GM19395 (cell line): ENCODE data around the gene RNF125.

Source experiments
- ATAC-seq: cut with Tn5 transposase; IDR thresholded peaks from one replicate; pipeline ENCODE4 v1.9.1; 2021; ENCODE audit warnings: mild to moderate bottlenecking, moderate library complexity; ENCODE audit not compliant: unreplicated experiment

RNF125 gene

DNA sequence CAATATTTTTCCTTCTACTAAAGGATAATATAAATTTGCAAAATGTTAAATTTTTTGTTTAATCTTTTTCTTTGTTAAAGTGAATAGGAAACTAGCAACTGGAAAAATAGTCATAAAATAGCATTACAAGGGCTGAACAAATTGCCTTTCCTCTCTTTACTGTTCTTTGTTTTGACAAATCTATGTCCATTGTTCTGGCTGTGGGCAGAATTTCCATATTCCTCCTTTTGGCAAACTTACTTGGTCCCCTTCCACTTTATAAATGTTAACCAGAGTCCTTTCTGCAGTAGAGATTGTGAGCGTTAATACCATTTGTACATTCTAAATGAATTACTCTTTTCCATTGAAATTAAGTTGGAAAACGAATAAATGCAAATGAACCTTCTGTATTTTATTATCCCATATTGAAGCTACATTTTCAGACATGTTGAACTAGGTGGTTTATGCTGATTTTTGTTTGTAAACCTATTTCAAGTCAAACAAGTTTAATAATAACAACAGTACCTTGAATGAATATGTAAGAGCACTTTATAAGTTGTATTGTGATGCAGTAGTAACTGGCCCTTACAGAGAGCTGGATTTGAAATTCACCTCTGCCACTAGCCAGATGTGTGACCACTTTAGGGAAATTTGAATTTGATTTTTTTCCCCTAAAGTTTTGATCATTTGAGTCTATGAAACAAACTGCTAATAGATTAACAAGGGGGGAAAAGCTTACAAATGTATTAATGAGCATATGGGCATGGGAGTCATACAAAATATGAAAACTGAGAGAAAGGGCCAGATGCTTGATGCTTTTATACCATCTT, 3.3 kb downstream of the RNF125 start:
- no peak for ATAC-seq

- no peak for ATAC-seq
Observed at GRCh38 chr18:32025744-32026143, 7.1 kb downstream of the RNF125 start.

- no peak for ATAC-seq
Observed at GRCh38 chr18:32026491-32027086, 8.0 kb downstream of the RNF125 start.

DNA sequence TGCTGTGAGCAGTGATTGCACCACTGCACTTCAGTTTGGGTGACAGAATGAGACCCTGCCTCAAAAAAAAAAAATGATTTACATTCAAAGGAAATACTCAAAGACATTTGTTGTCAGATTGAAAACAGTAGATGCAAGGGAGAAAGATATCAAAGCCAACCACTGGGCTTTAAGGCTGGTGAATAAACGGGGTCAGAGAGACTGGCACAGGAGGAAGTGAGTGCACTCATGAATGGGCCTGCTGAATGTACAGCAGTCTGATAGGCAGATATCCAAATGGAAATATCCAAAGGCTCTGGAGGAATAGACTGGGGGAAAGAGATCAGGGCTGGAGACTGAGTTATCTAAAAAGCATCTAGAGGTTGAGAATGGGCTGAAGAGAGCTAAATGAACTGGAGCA, 10.9 kb downstream of the RNF125 start:
- ATAC-seq = no peak

- no peak for ATAC-seq
Observed at GRCh38 chr18:32032609-32033008, 14.0 kb downstream of the RNF125 start.

GRCh38 chr18:32036506-32037180, 18.0 kb downstream of the RNF125 start:
- ATAC-seq = no peak

- ATAC-seq = no peak
Observed at GRCh38 chr18:32037616-32038015, 19.0 kb downstream of the RNF125 start.

DNA sequence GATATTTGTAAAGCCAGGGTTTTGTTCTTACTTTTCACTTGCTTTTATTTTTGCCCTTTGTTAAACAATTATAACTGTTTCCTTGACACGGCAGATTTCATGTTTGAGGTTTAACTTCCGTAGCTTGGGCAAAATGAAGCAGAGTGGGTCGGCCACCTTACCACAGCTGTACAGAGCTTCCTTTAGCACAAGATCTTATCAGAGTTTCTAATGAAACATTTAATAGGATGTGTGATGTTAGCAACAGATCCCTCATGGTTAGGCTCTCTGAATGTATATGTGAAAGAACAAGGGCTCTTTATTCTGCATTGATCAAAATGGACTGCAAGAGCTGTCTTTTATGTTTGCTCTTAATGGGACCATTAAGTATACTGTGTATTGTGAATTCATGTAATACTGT, 22.3 kb downstream of the RNF125 start:
- ATAC-seq = peak; percentile 69

DNA sequence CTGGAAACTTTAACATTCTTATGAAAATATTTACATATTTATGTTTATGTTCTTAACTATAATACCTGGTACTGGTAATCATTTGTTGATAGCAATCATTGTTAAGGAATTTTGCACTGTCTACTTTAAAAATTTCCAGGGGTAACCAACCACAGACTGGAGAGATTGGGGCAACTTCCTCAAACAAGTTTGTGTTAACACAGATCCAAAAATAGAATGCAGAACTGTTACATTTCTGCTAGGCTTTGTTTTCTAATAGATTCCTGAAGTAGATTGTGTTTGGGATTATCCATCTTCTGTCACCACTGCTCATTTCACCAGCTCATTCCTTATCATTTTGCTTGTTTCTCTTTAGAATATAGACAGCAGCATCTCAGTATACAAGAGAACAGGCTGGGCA, 23.7 kb downstream of the RNF125 start:
- no peak for ATAC-seq

- ATAC-seq = peak; percentile 60
Observed at GRCh38 chr18:32048507-32049091, 30.0 kb downstream of the RNF125 start.

DNA sequence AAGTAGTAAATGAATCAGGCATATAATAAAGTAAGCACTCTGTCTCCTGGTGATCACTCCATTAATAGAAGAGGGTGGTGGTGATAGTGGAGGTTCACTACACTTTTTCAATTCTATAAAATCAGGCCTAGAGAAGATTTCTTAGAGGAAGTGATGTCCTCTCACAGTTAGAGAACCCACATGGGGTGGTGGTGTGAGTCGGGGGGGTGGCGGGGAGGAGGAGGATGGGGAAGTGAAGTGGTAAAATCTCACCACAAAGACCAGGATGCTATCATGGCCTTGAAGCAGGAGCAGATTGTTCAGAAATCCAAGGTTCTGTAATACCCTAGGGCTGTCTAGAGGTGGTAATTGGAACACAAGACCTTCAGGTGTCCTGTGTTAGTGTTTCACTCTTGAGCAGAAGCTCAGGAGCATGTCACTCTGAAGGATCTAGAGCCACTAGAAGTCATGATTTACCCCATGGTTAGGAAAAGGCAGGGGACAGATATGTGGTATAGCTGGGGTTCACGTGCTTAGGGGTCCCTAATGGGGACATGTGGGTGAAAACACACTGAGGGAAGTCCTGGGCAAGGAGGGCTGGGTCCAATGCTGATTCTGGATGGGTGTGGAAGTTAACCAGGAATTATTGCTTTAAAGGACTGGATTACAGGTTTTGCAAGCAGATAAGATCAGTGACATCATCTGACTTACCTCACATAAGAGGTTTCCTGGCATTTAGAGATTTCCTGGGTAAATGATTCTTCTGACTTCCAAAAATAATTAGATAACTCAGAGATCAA, 31.0 kb downstream of the RNF125 start:
- ATAC-seq = peak; percentile 53

GRCh38 chr18:32056613-32057358, 38.2 kb downstream of the RNF125 start:
- no peak for ATAC-seq

DNA sequence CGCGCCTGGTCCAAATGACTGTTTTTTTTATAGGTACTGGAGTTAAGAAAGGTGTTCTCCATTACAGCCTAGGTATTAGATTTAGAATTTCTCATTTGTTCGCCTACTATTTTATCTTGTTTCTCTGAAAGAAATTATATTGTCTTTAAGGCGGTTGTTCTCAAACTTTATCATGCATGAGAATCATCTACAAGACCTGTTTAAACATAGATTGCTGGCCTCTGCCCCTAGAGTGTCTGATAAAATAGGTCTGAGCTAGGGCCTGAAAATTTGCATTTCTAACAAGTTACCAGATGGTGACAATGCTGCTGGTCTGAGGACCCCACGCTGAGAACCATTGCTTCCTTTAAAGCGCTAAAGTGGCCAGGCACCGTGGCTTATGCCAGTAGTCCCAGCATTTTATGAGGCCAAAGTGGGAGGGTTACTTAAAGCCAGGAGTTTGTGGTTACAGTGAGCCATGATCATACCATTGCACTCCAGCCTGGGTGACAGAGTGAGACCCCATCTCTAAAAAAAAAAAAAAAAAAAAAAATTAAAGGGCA, 39.1 kb downstream of the RNF125 start:
- no peak for ATAC-seq

DNA sequence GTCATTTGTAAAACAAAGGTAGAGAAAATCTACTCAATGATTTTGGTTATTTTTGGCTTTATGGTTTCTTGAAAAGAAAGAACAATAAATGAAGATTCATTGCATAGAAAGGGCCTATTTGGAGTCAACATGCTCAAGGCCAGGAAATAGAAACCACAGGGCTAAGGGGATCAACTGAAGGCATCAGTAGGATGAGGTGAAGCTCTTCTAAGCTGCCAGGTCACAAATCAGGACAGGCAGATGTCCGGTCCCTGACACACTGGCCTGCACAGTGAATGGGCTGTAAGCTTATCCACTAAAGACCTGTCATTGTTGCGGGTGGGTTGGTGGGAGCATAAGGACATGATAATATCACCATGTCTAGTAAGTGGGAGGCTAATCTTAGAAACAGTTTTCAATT, 41.4 kb downstream of the RNF125 start:
- ATAC-seq = no peak

GRCh38 chr18:32067375-32068167, 48.9 kb downstream of the RNF125 start:
- ATAC-seq = no peak

DNA sequence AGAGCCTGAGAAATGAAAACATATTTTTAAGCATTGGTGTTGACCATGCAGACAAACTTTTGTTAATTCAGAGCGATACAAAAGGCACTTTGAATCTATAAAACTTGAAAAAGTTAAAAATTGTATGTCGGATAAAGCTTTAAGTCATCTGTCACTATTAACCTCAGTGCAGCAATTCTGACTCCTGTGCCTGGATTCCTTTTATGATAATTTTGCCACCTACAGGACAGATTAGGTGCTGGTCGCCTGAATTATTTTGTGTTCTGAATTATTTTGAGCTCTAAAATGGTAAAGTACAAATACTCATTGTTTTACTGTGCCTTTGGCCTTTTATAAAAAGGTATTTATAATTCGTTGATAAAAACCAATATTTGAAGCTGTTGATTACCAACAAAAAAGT, 53.7 kb downstream of the RNF125 start:
- no peak for ATAC-seq

GRCh38 chr18:32074206-32074605, 55.6 kb downstream of the RNF125 start:
- ATAC-seq = no peak

GRCh38 chr18:32078845-32079244, 60.2 kb downstream of the RNF125 start:
- ATAC-seq = no peak

GRCh38 chr18:32081881-32082280, 63.3 kb downstream of the RNF125 start:
- no peak for ATAC-seq
